Immature natural killer cell (primary cell): Measurements from ENCODE around the gene LEO1. TPM values are rescaled to one million over a fixed set of nuclear protein-coding genes. Genes with fewer than 3 reads are reported as not detected.

Experiments
- DNase-seq, 3 donors: peaks; one replicate each; pipeline ENCODE4 v3.0.0; 2022; ENCODE audit warnings: mixed read lengths in 1 of 3
- H3K27ac Mint-ChIP-seq, 6 donors: one replicate each; pipeline ENCODE4 v1.8.0; 2020; ENCODE audit warnings: mixed read lengths in 6 of 6, mild to moderate bottlenecking in 5 of 6, inconsistent platforms in 4 of 6, moderate library complexity in 3 of 6
- H3K27me3 Mint-ChIP-seq, 3 donors: one replicate each; pipeline ENCODE4 v1.8.0; 2020 to 2021; ENCODE audit warnings: low read depth in 3 of 3, mild to moderate bottlenecking in 3 of 3, mixed read lengths in 3 of 3, moderate library complexity in 3 of 3, inconsistent platforms in 1 of 3
- H3K36me3 Mint-ChIP-seq, 3 donors: one replicate each; pipeline ENCODE4 v1.8.0; 2020; ENCODE audit warnings: mixed read lengths in 3 of 3, inconsistent platforms in 2 of 3, mild to moderate bottlenecking in 2 of 3
- H3K4me1 Mint-ChIP-seq, 2 donors: one replicate each; pipeline ENCODE4 v1.8.0; 2020; ENCODE audit warnings: inconsistent platforms in 2 of 2, mild to moderate bottlenecking in 2 of 2, mixed read lengths in 2 of 2, moderate library complexity in 1 of 2
- H3K4me3 Mint-ChIP-seq, 5 donors: one replicate each; pipeline ENCODE4 v1.8.0; 2020; ENCODE audit warnings: mild to moderate bottlenecking in 5 of 5, mixed read lengths in 5 of 5, inconsistent platforms in 3 of 5, moderate library complexity in 3 of 5
- H3K9me3 Mint-ChIP-seq, 6 donors: one replicate each; pipeline ENCODE4 v1.8.0; 2020; ENCODE audit warnings: mild to moderate bottlenecking in 6 of 6, mixed read lengths in 6 of 6, inconsistent platforms in 4 of 6, moderate library complexity in 3 of 6
- polyA plus RNA-seq, 3 donors: library from polyadenylated mRNA; unstranded; fragments of 300-500 nt; fragmentation: Illumina TruSeq; gene quantifications; one replicate each; pipeline ENCODE4 v1.2.3, GENCODE V29; 2021

The LEO1 gene
- polyA plus RNA-seq: 10 to 100 TPM; 10.4 to 30.0 (median 16.2) TPM

DNA sequence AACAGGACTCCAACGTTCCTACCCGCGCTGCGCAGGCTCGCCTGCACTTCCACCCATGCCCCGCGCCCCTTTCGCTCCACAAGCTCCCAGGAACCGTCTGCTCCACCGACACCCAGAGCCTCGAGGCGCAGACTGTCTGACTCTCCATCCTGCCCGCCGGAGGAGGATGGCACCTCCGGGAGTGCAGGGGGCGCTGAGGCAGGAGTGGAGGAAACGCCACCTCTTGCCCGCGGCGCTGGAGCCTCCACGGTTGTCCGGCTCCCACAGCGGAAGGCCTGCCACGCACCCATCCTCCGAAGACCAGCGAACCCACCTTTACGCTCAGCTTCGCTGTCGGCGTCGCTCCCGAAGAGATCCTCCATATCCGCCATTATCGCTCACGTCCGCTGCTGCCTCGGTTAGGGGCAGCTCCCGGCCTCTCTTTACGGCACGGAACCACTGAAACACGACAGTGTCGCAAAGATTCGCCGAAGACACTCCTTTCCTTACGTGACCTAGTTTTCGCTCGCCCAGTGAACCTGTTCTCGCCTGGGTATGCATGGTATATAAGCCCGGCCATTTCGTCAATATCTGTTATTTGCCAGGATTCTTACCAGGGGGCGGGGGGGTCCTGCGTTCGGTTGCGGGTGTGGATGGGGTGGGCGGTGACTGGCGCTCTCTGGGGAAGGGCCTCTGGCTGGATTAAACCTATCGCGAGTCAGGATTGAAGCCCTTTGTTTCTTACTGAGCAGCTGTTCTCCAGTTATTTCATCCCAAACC lies at the start of gene LEO1:
LEO1 (minus strand) TSS at position 404 of the 759 bp plus-strand sequence; CDS start at position 371, 33 bp downstream.
- Mint-ChIP-seq H3K4me1 (peaks cover 32 to 40% of the 10 kb centered on the region in 2 donors), H3K36me3 (peaks cover 8 to 9% (median 9%) of the 10 kb centered on the region in 3 donors), H3K27me3 (peaks cover 9 to 13% (median 11%) of the 10 kb centered on the region in 3 donors), H3K4me3 (peak within 1 kb of the TSS; percentile 96 to 99 (median 98)), H3K27ac (peak within 1 kb of the TSS; percentile 94 to 99 (median 96)), H3K9me3 (peaks cover 3 to 12% (median 10%) of the 10 kb centered on the region in 6 donors)
- DNase-seq: peak; percentile 91 to 93 (median 92)

DNA sequence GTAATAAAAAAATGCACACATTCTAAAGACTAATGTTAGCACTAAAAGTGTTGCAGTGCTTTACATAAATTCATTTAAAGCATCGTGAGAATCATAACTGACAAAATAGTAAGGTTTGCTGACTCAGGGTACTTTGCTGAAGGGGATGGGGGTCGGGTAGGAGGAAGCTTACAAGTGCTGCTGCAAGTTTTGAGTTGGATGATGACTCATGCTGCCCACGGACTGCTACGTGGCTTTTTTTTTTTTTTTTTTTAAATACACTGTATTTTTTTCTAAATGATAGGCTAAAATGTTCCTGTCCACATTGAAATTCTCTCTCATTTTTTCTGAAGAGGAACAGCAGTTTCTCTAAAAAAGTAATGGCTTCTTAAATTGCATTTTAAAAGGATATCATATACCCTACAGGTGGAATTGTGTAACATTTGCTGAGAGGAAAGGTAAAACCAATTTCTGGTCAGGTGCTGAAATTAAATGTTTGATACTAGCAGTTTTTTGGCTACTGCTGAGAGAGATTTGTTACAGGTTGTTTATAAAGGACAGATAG lies 49.6 kb upstream of the LEO1 start:
- peak; percentile 46 to 58 (median 49) for DNase-seq
- H3K9me3 Mint-ChIP-seq: no peaks in the 10 kb centered on the region
- peak overlapping the region; percentile 60 to 96 (median 87) for H3K4me3 Mint-ChIP-seq
- peak overlapping the region; percentile 40 to 95 (median 92) for H3K27ac Mint-ChIP-seq
- peaks cover 9 to 22% (median 17%) of the 10 kb centered on the region in 3 donors for H3K27me3 Mint-ChIP-seq
- peaks cover 30 to 34% of the 10 kb centered on the region in 2 donors for H3K4me1 Mint-ChIP-seq
- H3K36me3 Mint-ChIP-seq: no peaks in the 10 kb centered on the region

DNA sequence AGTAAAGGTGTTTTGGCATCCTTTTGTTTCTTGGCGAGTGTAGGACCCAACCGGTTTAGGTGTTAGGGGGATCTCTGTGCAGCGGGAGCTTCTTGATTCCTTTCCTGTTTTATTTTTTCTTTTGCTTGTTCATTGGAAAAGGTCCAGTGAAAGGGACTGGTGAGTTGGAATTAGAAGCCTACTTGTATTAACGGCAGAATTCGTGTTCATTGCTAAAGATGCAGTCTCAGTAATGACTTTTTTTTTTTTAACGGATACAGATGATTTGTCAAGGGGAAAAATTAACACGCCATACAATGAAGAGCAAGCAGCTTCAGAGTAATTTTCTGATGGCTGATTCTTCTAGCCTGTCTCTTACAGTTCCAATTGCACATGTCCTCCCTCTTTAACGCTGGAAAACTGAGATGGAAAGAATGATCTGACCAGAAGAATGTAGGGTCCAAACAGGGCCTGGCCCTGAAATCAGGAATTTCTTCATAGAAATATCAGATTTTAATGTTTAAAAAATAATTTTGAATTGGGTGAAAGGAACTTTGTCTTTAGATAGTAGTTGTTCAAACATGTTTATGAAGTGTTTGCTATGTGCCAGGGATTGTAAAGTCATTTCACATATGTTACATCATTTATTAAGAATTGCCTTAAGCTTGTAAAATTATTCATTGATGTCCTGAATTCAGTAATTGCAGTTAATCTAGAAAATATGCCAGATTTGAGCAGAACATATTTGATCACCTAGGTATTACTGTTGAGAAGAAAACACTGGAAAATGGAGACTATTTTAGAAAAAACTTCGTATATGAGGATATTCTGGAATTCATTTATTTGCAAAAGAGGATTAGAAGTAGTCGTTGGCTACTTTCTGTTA lies 48.9 kb upstream of the LEO1 start:
- Mint-ChIP-seq H3K4me3 (peak overlapping the region; percentile 84 to 96 (median 87)), H3K9me3 (no peaks in the 10 kb centered on the region), H3K27me3 (peaks cover 9 to 22% (median 17%) of the 10 kb centered on the region in 3 donors), H3K36me3 (no peaks in the 10 kb centered on the region), H3K4me1 (peaks cover 30 to 34% of the 10 kb centered on the region in 2 donors), H3K27ac (peak overlapping the region; percentile 91 to 95 (median 94))
- no peak for DNase-seq

DNA sequence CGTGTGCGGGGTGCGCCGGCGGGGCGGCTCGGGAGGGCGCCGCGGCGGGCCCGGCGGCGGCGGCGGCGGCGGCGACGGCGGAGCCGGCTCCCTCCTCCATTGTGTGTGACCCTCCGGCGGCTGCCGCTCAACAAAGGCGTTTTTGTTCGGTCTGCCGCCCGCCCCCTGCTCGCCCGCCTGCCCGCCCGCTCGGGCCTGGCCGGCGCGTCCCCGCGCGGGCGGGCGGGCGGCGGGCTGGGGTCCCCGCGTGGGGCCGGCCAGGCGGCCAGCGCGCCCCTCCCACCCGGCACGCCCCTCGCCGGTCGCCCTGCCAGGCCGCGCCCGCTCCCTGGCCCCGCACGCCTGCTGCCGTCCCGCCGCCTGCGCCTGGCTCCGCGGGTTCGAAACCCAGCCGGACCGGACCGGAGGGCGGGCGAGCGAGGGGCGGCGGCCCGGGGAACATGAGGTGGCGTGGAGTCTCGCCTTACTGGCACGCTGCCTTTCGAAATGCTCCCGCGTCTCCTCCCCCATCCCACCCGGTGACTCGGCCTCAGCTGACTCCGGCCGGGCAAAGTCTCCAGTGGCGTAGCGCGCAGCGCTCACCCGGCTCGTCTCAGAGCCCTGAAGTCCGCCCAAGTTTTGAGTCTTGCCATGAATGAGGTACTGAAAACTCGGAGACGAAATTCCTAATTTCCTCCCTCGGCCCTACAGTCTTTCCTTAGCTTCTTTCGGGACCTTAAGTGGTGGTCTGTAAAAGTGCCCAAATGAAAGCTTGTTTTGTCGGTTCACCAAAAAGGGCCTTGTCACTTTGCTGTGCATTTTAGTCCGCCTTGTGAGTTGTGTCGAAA lies 48.0 kb upstream of the LEO1 start:
- Mint-ChIP-seq H3K4me3 (peak overlapping the region; percentile 93 to 98 (median 94)), H3K4me1 (peaks cover 30 to 34% of the 10 kb centered on the region in 2 donors), H3K27me3 (peaks cover 9 to 22% (median 17%) of the 10 kb centered on the region in 3 donors), H3K9me3 (no peaks in the 10 kb centered on the region), H3K36me3 (no peaks in the 10 kb centered on the region), H3K27ac (peak overlapping the region; percentile 94 to 99 (median 96))
- DNase-seq: peak; percentile 71 to 75 (median 73)

DNA sequence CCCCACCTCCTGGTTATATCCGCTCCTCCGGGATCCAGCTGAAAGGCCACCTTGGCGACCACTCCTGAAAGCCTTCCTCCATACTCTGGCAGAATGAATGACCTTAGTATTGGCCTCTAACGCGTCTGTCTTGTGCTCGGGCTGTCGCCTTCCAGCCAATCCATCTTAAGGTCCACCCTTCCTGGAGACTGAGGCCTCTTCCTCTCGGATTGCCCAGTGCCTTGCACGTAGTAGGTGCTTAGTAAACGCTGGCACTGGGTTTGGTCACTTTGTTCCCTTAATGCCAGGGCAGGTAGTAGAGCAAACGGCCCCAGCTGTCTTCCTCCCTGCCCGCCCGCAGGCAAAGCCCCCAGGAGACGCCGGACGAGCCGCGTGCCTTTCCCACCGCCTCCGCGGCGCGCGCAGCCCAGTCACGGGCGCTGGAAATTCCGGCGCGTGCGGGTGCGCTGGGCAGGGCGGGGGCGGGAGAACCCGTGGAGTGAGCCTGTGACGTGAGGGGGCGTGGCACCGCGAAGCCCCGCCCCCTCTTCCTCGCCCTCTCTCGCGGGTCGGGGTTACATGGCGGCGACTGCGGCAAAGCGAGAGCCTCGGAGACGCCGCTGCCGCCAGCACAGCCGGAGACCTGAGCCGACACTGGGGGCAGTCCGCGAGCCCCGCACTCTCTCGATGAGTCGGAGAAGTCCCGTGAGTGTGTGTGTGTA lies 47.3 kb upstream of the LEO1 start, which contains the start of gene MAPK6:
MAPK6 (plus strand) TSS at position 527 of the 701 bp plus-strand sequence. CDS start 27,242 bp downstream, outside the sequence.
- H3K4me1 Mint-ChIP-seq: peaks cover 30 to 34% of the 10 kb centered on the region in 2 donors

DNA sequence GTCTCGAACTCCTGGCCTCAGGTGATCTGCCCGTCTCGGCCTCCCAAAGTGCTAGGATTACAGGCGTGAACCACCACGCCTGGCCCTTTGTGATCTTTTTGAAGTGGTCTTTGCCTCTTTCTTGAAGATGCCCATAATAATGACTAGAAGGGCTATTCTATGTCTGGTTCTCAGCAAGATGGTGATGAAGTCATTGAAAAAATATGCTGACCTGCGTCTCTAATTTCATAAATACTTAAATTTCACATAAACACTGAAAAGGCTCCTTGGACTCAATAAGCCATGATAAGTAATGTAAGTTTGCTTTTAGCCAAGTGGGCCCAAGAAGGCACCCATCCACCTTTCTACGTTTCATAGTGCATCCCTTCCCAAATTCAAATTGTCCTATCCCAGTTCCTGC lies 46.7 kb upstream of the LEO1 start:
- Mint-ChIP-seq H3K27ac (peak overlapping the region; percentile 88 to 99 (median 95)), H3K4me3 (peak overlapping the region; percentile 93 to 98 (median 94)), H3K27me3 (peaks cover 9 to 22% (median 17%) of the 10 kb centered on the region in 3 donors), H3K4me1 (peaks cover 30 to 32% of the 10 kb centered on the region in 2 donors), H3K9me3 (no peaks in the 10 kb centered on the region), H3K36me3 (no peaks in the 10 kb centered on the region)
- no peak for DNase-seq

More for the DNA sequence above, 47.3 kb upstream of the LEO1 start, which contains the start of gene MAPK6:
- peaks cover 9 to 22% (median 17%) of the 10 kb centered on the region in 3 donors for H3K27me3 Mint-ChIP-seq
- peak within 1 kb of the TSS; percentile 93 to 98 (median 94) for H3K4me3 Mint-ChIP-seq
- H3K36me3 Mint-ChIP-seq: no peaks in the 10 kb centered on the region
- H3K27ac Mint-ChIP-seq: peak within 1 kb of the TSS; percentile 94 to 99 (median 96)
- H3K9me3 Mint-ChIP-seq: no peaks in the 10 kb centered on the region
- peak; percentile 93 to 94 (median 94) for DNase-seq

DNA sequence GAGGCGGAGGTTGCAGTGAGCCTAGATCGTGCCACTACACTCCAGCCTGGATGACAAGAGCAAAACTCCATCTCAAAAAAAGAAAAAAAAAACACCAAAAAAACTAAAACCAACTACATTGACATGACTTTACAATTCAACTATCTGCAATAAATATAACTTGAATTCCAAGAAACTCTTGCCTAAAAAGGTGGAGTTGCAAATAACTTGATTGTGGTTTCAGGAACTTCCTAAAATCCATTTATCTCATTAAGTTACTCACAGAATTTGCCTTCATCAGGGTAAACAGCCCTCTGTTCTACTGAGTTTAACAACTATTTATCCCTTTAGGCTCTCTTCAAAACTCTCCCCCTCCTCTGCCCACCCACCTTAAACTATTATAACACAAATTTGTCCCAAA lies 44.7 kb upstream of the LEO1 start:
- Mint-ChIP-seq H3K36me3 (no peaks in the 10 kb centered on the region), H3K27ac (no peak overlapping the region), H3K4me1 (peaks cover 23 to 24% of the 10 kb centered on the region in 2 donors), H3K4me3 (no peak overlapping the region), H3K9me3 (no peaks in the 10 kb centered on the region), H3K27me3 (peaks cover 9 to 22% (median 17%) of the 10 kb centered on the region in 3 donors)
- DNase-seq: no peak

DNA sequence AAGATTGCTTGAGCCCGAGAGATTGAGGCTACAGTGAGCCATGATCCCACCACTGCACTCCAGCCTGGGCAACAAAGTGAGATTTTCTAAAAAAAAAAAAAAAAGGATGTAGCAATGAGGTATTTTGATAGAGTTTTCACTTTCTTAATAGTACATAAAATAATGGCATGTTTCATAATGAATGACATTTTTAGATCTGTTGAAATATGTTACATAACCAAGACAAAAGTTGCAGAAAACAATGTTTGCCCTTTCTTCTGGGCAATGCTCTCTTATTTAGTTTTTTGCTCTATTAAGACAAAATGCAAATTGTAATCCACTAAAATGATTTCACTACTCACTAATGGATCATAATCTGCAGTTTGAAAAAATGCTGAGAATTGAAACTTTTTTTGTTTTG lies 43.0 kb upstream of the LEO1 start:
- Mint-ChIP-seq H3K4me1 (peaks cover 7% of the 10 kb centered on the region in 2 donors), H3K27ac (no peak overlapping the region), H3K27me3 (peaks cover 7 to 15% (median 9%) of the 10 kb centered on the region in 3 donors)

DNA sequence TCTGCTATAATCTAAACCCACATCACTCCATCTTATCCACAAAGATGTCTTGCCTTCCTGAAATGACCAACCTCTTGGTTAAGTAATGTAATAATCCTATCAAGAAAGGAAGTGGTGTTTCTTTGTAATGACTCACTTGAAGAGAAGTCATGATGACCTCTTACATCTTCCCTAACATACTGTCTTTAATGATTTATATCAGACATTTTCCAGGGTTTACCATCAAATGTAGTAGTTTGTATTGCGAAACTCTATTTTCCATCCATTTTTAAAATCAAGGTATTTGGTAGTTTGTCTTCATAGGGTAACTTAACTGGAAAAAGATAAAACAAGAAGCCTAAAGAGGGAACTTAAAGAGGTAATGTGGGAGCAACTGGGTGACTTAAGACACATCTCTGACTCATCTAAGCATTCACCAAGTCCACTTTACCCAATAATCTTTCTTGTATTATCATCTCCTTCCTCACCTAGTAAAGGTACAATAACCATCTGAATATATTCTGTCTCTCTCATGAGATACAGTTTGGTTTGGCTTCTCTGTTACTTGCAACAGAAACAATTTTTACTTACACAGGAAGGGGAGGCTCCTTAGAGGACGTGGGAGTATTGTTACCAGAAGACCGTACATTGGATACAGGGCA lies 41.7 kb upstream of the LEO1 start:
- no peak for DNase-seq
- H3K36me3 Mint-ChIP-seq: no peaks in the 10 kb centered on the region
- H3K27ac Mint-ChIP-seq: no peak overlapping the region
- no peak overlapping the region for H3K4me3 Mint-ChIP-seq
- peaks cover under 1% of the 10 kb centered on the region in 2 donors for H3K4me1 Mint-ChIP-seq
- H3K27me3 Mint-ChIP-seq: peaks cover under 1 to 6% (median 1%) of the 10 kb centered on the region in 3 donors
- H3K9me3 Mint-ChIP-seq: no peaks in the 10 kb centered on the region

More for the DNA sequence above, 43.0 kb upstream of the LEO1 start:
- Mint-ChIP-seq H3K4me3 (no peak overlapping the region), H3K9me3 (no peaks in the 10 kb centered on the region), H3K36me3 (no peaks in the 10 kb centered on the region)
- no peak for DNase-seq

DNA sequence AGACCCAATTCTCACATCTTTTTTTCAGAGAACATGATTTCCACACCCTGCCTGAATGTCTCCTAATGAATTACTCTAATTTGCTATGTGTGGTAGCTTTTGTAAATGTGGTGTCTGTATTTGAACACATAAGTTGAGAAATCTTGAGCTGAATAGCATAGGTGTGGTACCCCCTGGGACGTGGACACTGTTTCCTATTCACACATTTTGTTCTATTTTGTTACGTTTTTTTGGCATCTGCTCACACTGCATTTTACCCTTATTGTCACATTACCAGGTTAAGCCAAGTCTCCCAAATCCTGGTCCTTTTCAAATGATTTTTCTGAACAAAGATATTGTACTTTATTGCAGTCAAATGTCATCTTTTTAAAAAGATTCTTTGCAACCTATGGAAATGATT lies 40.6 kb upstream of the LEO1 start:
- H3K4me1 Mint-ChIP-seq: no peaks in the 10 kb centered on the region
- H3K27me3 Mint-ChIP-seq: peaks cover 0 to under 1% (median 0%) of the 10 kb centered on the region in 3 donors
- no peaks in the 10 kb centered on the region for H3K36me3 Mint-ChIP-seq
- no peaks in the 10 kb centered on the region for H3K9me3 Mint-ChIP-seq
- no peak overlapping the region for H3K27ac Mint-ChIP-seq
- H3K4me3 Mint-ChIP-seq: no peak overlapping the region
- DNase-seq: no peak

DNA sequence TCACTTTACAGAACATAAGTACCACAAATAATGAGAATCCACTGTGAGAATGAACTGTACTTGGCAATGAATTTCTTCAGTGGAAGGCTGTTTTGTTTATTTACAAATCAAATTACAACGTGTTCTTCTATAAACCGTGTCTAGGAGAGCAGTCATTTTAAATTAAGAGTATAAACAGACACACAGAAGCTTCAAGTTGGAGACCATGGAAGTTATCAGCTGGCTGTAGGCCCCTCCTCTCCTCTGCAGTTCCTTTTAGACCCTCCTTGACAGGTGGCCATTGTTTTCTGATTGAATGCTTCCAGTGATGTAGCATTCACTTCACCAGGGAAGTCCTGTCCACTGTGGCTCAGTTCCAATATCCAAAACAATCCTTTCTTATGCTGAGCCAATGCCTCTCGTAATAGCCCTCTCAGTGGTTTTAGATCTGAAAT lies 40.1 kb upstream of the LEO1 start:
- Mint-ChIP-seq H3K4me3 (no peak overlapping the region), H3K9me3 (no peaks in the 10 kb centered on the region), H3K4me1 (no peaks in the 10 kb centered on the region), H3K27me3 (no peaks in the 10 kb centered on the region), H3K36me3 (no peaks in the 10 kb centered on the region), H3K27ac (no peak overlapping the region)
- DNase-seq: no peak
